Measurements from ENCODE around the gene XXYLT1. TPM values are rescaled to one million over a fixed set of nuclear protein-coding genes. Genes with fewer than 3 reads are reported as not detected.
"Not testable (repeated sequence)": the region's sequence is repeated elsewhere in the genome, so short reads cannot be mapped to it uniquely, and the experiment has no call there.

The XXYLT1 gene
- total RNA-seq, 1 donor from 2014 or later: 16.4 TPM

DNA sequence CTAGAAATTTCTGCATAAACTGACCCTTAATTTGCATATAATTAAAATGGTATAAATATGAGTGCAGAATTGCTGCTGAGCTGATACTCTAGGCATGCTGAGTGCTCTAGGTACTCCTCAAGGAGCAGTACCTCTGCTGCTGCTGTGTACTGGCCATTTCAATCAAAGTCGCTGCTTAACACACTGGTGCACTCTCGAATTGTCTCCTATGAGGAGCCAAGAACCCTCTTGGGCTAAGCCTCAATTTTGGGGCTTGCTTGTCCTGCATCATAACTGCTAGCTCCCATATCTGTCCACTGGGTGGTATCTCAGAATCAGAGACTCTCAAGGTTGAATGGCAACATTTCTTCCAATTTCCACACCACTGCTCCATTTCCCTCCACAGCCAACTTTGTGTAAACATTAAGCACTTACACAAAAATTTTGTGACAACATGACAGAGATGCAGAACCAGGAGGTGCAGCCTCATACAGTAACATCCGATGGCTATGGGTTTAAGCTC is 82.5 kb downstream of the XXYLT1 start:
- Histone ChIP-seq H2AFZ (replicated peaks) (no peak overlapping the region), H4K20me1 (ENCODE audit: low read depth) (no peaks in the 10 kb centered on the region), H3K36me3 (peaks cover 7% of the 10 kb centered on the region), H3K4me1 (peaks cover 13% of the 10 kb centered on the region), H3K9ac (no peak overlapping the region), H3K27ac (no peak overlapping the region), H3K4me3 (no peak overlapping the region), H3K27me3 (no peaks in the 10 kb centered on the region), H3K79me2 (ENCODE audit: low read depth) (peaks cover 73% of the 10 kb centered on the region), H3K4me2 (no peak overlapping the region), H3F3A (ENCODE audit: low read depth) (no peaks in the 10 kb centered on the region), H3K9me3 (ENCODE audit: low read depth) (peaks cover 12% of the 10 kb centered on the region)
- no peak for DNase-seq (ENCODE audit: low spot score)
- Mint-ChIP-seq H3K4me3 (no peak overlapping the region), H3K4me1 (peaks cover 27% of the 10 kb centered on the region), H3K27me3 (ENCODE audit: insufficient read depth, low read depth) (peaks cover 2% of the 10 kb centered on the region), H3K9me3 (peaks cover 24% of the 10 kb centered on the region), H3K27ac (peak overlapping the region; percentile 20), H3K36me3 (peaks cover 19% of the 10 kb centered on the region)
- TF ChIP-seq, protein P1, sequence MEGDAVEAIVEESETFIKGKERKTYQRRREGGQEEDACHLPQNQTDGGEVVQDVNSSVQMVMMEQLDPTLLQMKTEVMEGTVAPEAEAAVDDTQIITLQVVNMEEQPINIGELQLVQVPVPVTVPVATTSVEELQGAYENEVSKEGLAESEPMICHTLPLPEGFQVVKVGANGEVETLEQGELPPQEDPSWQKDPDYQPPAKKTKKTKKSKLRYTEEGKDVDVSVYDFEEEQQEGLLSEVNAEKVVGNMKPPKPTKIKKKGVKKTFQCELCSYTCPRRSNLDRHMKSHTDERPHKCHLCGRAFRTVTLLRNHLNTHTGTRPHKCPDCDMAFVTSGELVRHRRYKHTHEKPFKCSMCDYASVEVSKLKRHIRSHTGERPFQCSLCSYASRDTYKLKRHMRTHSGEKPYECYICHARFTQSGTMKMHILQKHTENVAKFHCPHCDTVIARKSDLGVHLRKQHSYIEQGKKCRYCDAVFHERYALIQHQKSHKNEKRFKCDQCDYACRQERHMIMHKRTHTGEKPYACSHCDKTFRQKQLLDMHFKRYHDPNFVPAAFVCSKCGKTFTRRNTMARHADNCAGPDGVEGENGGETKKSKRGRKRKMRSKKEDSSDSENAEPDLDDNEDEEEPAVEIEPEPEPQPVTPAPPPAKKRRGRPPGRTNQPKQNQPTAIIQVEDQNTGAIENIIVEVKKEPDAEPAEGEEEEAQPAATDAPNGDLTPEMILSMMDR (IDR thresholded peaks at IDR 0.05): no peak
- TF ChIP-seq EZH2 (IDR thresholded peaks at IDR 0.05): no peak
- no peak for TF ChIP-seq EZH2phosphoT487 (IDR thresholded peaks at IDR 0.05)

- H3K27ac ChIP-seq: no peak overlapping the region
- H4K20me1 ChIP-seq (ENCODE audit: low read depth): no peaks in the 10 kb centered on the region
- Mint-ChIP-seq H3K4me3 (no peak overlapping the region), H3K9me3 (peaks cover 24% of the 10 kb centered on the region), H3K27me3 (ENCODE audit: insufficient read depth, low read depth) (peaks cover 2% of the 10 kb centered on the region), H3K4me1 (peaks cover 33% of the 10 kb centered on the region), H3K27ac (peak overlapping the region; percentile 72), H3K36me3 (peaks cover 19% of the 10 kb centered on the region)
- no peak overlapping the region for H3K4me2 ChIP-seq
- TF ChIP-seq, protein P1 (IDR thresholded peaks at IDR 0.05): no peak
- no peak for TF ChIP-seq EZH2 (IDR thresholded peaks at IDR 0.05)
- peaks cover 20% of the 10 kb centered on the region for H3K4me1 ChIP-seq
- no peak overlapping the region for H3K9ac ChIP-seq
- no peaks in the 10 kb centered on the region for H3F3A ChIP-seq (ENCODE audit: low read depth)
- peaks cover 7% of the 10 kb centered on the region for H3K36me3 ChIP-seq
- no peak overlapping the region for H2AFZ ChIP-seq (replicated peaks)
- peaks cover 68% of the 10 kb centered on the region for H3K79me2 ChIP-seq (ENCODE audit: low read depth)
- peaks cover 12% of the 10 kb centered on the region for H3K9me3 ChIP-seq (ENCODE audit: low read depth)
- no peak overlapping the region for H3K4me3 ChIP-seq
- no peak for DNase-seq (ENCODE audit: low spot score)
- no peaks in the 10 kb centered on the region for H3K27me3 ChIP-seq
Observed at GRCh38 chr3:195187609-195188425, 83.1 kb downstream of the XXYLT1 start.

DNA sequence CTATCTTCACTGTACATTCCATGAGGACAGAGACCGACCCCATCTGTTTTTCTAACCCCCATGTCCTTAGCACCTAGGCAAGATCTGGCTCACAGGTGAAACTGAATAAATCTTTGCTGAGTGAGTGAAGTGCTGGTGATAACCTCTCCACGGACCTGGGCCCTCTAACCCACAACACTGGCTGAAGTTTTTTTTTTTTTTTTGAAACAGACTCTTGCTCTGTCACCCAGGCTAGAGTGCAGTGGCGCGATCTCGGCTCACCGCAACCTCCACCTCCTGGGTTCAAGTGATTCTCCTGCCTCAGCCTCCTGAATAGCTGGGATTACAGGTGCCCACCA is 84.3 kb downstream of the XXYLT1 start:
- not testable (repeated sequence) for H3K9me3 ChIP-seq (ENCODE audit: low read depth); H3K27me3 ChIP-seq; H3K27me3 Mint-ChIP-seq (ENCODE audit: insufficient read depth, low read depth); H3K9ac ChIP-seq; H3K27ac ChIP-seq; H3F3A ChIP-seq (ENCODE audit: low read depth); DNase-seq (ENCODE audit: low spot score); H3K4me3 Mint-ChIP-seq; H2AFZ ChIP-seq (replicated peaks); H3K4me2 ChIP-seq; H3K36me3 ChIP-seq; H4K20me1 ChIP-seq (ENCODE audit: low read depth); H3K4me3 ChIP-seq; H3K27ac Mint-ChIP-seq
- Mint-ChIP-seq H3K9me3 (peaks cover 18% of the 10 kb centered on the region), H3K4me1 (peaks cover 44% of the 10 kb centered on the region), H3K36me3 (peaks cover 17% of the 10 kb centered on the region)
- H3K4me1 ChIP-seq: peaks cover 26% of the 10 kb centered on the region
- H3K79me2 ChIP-seq (ENCODE audit: low read depth): peaks cover 62% of the 10 kb centered on the region

DNA sequence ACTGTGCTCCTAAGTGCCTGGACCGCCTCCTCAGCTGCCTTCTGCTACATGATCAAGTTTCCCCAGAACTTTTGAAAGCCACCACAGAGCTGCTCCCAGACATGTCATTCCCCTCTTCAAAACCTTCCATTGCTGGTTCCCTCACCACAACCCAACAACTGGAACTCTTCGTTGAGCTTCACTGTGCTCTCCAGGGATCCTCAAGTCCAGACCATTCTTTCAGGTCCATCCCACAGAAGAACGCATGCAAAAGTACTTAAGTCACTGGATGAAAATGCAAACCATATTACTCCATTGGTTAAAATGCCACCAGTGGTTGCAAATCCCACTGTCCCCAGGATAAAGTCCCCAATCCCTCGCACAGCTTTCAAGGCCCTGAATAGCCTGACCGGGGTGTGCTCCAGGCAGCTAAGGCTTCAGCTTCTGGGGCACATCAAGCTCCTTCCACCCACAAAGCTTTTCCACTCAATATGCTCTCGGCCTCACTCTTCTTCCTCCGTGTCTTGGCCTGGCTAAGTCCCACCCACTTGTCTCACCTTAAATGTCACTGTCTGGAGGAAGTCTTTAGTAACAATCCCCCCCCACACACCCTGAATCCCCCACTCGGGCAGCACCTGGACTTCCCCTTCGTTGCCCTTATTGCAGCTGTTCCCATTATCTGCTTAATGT is 84.8 kb downstream of the XXYLT1 start:
- H3K9me3 ChIP-seq (ENCODE audit: low read depth): peaks cover 5% of the 10 kb centered on the region
- H3K27ac Mint-ChIP-seq: peak overlapping the region; percentile 1
- H3K9me3 Mint-ChIP-seq: peaks cover 13% of the 10 kb centered on the region
- no peak overlapping the region for H3K27ac ChIP-seq
- H4K20me1 ChIP-seq (ENCODE audit: low read depth): no peaks in the 10 kb centered on the region
- TF ChIP-seq EZH2phosphoT487 (IDR thresholded peaks at IDR 0.05): no peak
- TF ChIP-seq, protein P1 (IDR thresholded peaks at IDR 0.05): no peak
- TF ChIP-seq EZH2 (IDR thresholded peaks at IDR 0.05): no peak
- H3K4me1 ChIP-seq: peaks cover 26% of the 10 kb centered on the region
- no peak overlapping the region for H3K9ac ChIP-seq
- no peak overlapping the region for H3K4me3 Mint-ChIP-seq
- no peaks in the 10 kb centered on the region for H3K27me3 ChIP-seq
- no peak overlapping the region for H3K4me2 ChIP-seq
- peaks cover 7% of the 10 kb centered on the region for H3K36me3 ChIP-seq
- H3K4me3 ChIP-seq: no peak overlapping the region
- peaks cover 45% of the 10 kb centered on the region for H3K4me1 Mint-ChIP-seq
- H3K27me3 Mint-ChIP-seq (ENCODE audit: insufficient read depth, low read depth): peaks cover 2% of the 10 kb centered on the region
- H3F3A ChIP-seq (ENCODE audit: low read depth): no peaks in the 10 kb centered on the region
- peaks cover 59% of the 10 kb centered on the region for H3K79me2 ChIP-seq (ENCODE audit: low read depth)
- DNase-seq (ENCODE audit: low spot score): no peak
- H2AFZ ChIP-seq (replicated peaks): no peak overlapping the region
- peaks cover 12% of the 10 kb centered on the region for H3K36me3 Mint-ChIP-seq
